GM10266 (cell line): ENCODE results near the gene CSRNP2.
"Not testable (repeated sequence)": the region's sequence is repeated elsewhere in the genome, so short reads cannot be mapped to it uniquely, and the experiment has no call there.

Experiments
- DNase-seq: peaks from one replicate; pipeline ENCODE4 v3.0.0; 2012; ENCODE audit errors: extremely low spot score
- CTCF ChIP-seq: IDR thresholded peaks from 2 replicates; pipeline ENCODE4 v1.5.1; 2012; ENCODE audit warnings: mild to moderate bottlenecking, low read depth; ENCODE audit not compliant: control insufficient read depth, insufficient read depth; ENCODE audit errors: missing control alignments

Gene CSRNP2

GRCh38 chr12:51020448-51021182 lies 62.8 kb downstream of the CSRNP2 start:
- no peak for DNase-seq
- no peak for TF ChIP-seq CTCF

DNA sequence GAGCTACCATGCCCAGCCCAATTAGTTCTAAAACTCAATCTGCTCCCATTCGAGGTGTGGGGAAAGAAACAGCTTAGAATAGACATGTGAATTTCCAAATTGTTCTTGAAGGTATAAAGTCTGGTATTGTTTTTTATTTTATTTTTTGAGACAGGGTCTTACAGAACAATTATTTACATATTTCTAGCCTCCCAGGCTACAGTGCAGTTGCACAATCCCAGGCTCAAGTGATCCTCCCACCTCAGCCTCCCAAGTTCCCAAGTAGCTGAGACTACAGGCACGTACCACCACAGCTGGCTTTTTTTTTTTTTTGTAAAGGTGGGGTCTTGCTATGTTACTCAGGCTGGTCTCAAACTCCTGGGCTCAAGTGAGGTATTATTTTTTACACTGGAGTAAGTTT lies 63.5 kb downstream of the CSRNP2 start:
- no peak for DNase-seq
- no peak for TF ChIP-seq CTCF

GRCh38 chr12:51018956-51019355 lies 64.4 kb downstream of the CSRNP2 start:
- DNase-seq = no peak
- no peak for TF ChIP-seq CTCF

- DNase-seq = no peak
- no peak for TF ChIP-seq CTCF
These were observed 65.9 kb downstream of the CSRNP2 start for GRCh38 chr12:51017452-51017851.

GRCh38 chr12:51014467-51014866 lies 68.9 kb downstream of the CSRNP2 start:
- not testable (repeated sequence) for DNase-seq

GRCh38 chr12:51013441-51013840 lies 70.0 kb downstream of the CSRNP2 start:
- TF ChIP-seq CTCF = no peak
- no peak for DNase-seq

DNA sequence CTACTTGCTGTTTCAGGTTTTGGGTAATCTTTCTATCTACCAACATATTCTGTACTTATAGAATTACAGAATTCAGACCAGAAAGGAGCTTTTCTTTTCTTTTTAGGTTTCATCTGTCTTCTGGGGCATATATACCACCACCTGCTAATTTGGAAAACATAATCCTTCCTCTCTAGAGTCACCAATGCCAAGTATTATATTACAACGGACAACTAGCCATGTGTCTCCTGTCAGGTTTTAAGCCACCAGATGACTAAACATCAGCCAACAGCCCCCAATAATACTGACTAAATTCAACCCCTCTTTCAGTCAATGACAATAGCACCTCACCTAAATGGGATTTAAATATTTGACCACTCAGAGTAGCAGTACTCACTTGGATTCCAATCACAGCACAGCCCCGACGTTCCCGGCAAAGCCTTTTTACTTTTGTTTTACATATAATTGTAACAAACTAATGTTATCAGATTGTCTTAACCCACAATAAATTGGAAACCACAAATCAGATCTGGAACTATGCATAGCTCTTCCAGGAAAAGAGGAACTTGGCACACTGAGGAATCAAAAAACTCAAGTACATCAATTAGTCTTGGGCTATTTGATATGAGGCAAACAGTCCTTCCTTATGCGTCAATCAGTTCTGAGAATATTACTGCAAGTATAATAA lies 70.7 kb downstream of the CSRNP2 start:
- no peak for DNase-seq
- TF ChIP-seq CTCF = no peak
